ENCODE data around the gene YIPF2.
A peak's percentile ranks its signal among the peaks of the same experiment; 100 is the strongest.
"Not testable (repeated sequence)": the region's sequence is repeated elsewhere in the genome, so short reads cannot be mapped to it uniquely, and the experiment has no call there.

YIPF2 gene

GRCh38 chr19:10945264-10945663 is 16.8 kb upstream of the YIPF2 start:
- in situ Hi-C loops (cut with HindIII; ENCODE audit: low pct_ligation_motif_present, low pct_unique_long_range_greater_than_20kb, low sequenced_read_pairs): no loop called here
- DNase-seq: no peak

GRCh38 chr19:10943412-10943811 is 15.0 kb upstream of the YIPF2 start:
- in situ Hi-C loops (cut with HindIII; ENCODE audit: low pct_ligation_motif_present, low pct_unique_long_range_greater_than_20kb, low sequenced_read_pairs): not testable (repeated sequence)

GRCh38 chr19:10941649-10942048 is 13.2 kb upstream of the YIPF2 start:
- in situ Hi-C loops (cut with HindIII; ENCODE audit: low pct_ligation_motif_present, low pct_unique_long_range_greater_than_20kb, low sequenced_read_pairs); DNase-seq: not testable (repeated sequence)

More at GRCh38 chr19:10943412-10943811, 15.0 kb upstream of the YIPF2 start:
- not testable (repeated sequence) for DNase-seq

DNA sequence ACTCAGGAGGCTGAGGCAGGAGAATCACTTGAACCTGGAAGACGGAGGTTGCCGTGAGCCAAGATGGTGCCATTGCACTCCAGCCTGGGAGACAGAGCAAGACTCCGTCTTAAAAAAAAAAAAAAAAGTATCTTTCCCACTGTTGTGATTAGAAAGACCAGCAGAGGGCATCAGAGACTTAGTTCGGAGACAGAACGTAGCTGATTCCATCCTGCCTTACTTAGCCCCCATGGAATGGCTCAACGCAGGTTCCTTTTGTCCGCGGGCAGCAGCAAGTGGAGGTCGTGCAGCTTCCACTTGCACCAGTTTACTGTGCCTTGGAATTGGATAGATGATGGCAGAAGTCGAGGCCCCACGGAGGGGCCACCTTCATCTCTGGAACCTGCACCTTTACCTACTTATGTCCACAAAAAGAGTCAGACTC is 8.2 kb upstream of the YIPF2 start:
- in situ Hi-C loops (cut with HindIII; ENCODE audit: low pct_ligation_motif_present, low pct_unique_long_range_greater_than_20kb, low sequenced_read_pairs): no loop called here
- peak; percentile 79 for DNase-seq

DNA sequence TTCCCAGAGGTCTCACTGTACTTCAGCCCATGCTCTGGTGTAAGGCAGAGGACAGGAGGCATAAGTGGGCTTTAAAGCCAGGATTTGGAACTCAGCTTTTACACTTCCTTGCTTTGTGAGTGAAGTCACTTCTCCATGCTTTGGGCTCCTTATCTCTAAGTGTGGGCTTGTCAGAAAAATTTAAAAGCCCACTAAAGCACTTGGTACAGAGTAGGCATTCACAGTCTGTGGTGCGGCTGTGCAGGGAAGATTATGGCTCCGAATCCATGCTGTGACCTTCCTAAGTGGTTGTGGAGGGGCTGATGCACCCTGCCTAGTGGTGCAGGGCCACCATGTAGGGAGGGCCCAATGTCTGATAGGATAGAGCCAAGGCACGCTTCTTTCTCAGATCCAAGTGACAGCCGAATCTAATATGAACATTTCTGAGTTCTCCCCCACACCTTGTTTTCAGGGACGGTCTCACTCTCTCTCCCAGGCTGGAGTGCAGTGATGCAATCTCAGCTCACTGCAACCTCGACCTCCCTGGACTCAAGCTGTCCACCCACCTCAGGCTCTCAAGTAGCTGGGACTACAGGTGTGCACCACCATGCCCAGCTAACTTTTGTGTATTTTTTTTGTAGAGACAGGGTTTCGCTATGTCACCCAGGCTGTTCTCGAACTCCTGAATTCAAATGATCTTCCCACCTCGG is 7.1 kb upstream of the YIPF2 start:
- no peak for DNase-seq
- in situ Hi-C loops (cut with HindIII; ENCODE audit: low pct_ligation_motif_present, low pct_unique_long_range_greater_than_20kb, low sequenced_read_pairs): no loop called here

- DNase-seq: no peak
- in situ Hi-C loops (cut with HindIII; ENCODE audit: low pct_ligation_motif_present, low pct_unique_long_range_greater_than_20kb, low sequenced_read_pairs): no loop called here
Observed at GRCh38 chr19:10929402-10929794, 959 bp upstream of the YIPF2 start.

- DNase-seq: no peak
- in situ Hi-C loops (cut with HindIII; ENCODE audit: low pct_ligation_motif_present, low pct_unique_long_range_greater_than_20kb, low sequenced_read_pairs): no loop called here
Observed at GRCh38 chr19:10927730-10928562, 493 bp downstream of the YIPF2 start.

GRCh38 chr19:10924597-10924996 is 3.8 kb downstream of the YIPF2 start:
- in situ Hi-C loops (cut with HindIII; ENCODE audit: low pct_ligation_motif_present, low pct_unique_long_range_greater_than_20kb, low sequenced_read_pairs): no loop called here
- no peak for DNase-seq

DNA sequence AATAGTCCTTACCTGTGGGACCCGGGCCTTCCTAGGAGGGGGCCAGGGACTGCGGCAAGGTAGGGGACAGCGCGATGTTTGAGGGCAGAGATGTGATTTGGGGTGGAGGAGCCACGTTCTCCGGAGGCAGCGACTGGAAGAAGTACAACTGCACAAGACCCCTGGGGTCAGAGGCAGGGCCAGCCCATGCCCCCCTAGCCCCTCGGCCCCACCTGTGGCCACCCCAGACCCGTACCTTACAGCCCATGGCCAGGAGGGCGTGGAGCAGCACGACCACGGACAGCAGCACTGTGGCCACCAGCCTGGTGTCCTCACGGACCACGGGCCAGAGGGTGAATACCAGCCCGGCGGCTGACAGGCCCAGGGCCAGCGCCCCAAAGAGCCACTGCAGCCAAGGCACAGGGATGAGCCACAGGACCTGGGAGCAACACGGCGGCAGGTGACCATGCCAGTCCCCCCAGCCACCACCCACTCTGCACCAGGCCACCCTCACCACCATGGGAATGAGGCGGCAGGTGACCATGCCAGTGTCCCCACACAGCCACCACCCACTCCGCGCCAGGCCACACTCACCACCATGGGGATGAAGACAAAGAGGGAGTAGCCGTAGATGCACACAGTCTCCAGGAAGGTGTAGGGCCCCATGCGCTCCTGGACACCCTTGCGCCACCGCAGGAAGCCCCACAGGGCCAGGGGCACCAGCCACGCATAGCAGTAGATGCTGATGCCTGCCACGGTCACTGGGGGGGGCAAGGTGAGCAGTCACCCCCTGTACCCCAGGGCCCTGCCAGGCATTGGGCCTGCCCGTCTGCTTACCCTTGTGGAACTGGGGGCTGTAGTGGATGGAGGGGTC is 5.0 kb downstream of the YIPF2 start:
- in situ Hi-C loops (cut with HindIII; ENCODE audit: low pct_ligation_motif_present, low pct_unique_long_range_greater_than_20kb, low sequenced_read_pairs): no loop called here
- no peak for DNase-seq

GRCh38 chr19:10922638-10923014 is 5.8 kb downstream of the YIPF2 start:
- in situ Hi-C loops (cut with HindIII; ENCODE audit: low pct_ligation_motif_present, low pct_unique_long_range_greater_than_20kb, low sequenced_read_pairs): no loop called here
- no peak for DNase-seq

DNA sequence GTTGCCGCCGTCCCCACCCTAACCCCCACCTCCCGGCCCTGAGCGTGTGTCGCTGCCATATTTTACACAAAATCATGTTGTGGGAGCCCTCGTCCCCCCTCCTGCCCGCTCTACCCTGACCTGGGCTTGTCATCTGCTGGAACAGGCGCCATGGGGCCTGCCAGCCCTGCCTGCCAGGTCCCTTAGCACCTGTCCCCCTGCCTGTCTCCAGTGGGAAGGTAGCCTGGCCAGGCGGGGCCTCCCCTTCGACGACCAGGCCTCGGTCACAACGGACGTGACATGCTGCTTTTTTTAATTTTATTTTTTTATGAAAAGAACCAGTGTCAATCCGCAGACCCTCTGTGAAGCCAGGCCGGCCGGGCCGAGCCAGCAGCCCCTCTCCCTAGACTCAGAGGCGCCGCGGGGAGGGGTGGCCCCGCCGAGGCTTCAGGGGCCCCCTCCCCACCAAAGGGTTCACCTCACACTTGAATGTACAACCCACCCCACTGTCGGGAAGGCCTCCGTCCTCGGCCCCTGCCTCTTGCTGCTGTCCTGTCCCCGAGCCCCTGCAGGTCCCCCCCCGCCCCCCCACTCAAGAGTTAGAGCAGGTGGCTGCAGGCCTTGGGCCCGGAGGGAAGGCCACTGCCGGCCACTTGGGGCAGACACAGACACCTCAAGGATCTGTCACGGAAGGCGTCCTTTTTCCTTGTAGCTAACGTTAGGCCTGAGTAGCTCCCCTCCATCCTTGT is 6.4 kb downstream of the YIPF2 start:
- in situ Hi-C loops (cut with HindIII; ENCODE audit: low pct_ligation_motif_present, low pct_unique_long_range_greater_than_20kb, low sequenced_read_pairs): no loop called here
- DNase-seq: no peak

- no peak for DNase-seq
- in situ Hi-C loops (cut with HindIII; ENCODE audit: low pct_ligation_motif_present, low pct_unique_long_range_greater_than_20kb, low sequenced_read_pairs): no loop called here
Observed at GRCh38 chr19:10921199-10921909, 7.1 kb downstream of the YIPF2 start.

GRCh38 chr19:10920781-10921180 is 7.7 kb downstream of the YIPF2 start:
- DNase-seq: no peak
- in situ Hi-C loops (cut with HindIII; ENCODE audit: low pct_ligation_motif_present, low pct_unique_long_range_greater_than_20kb, low sequenced_read_pairs): no loop called here

- no peak for DNase-seq
- in situ Hi-C loops (cut with HindIII; ENCODE audit: low pct_ligation_motif_present, low pct_unique_long_range_greater_than_20kb, low sequenced_read_pairs): no loop called here
Observed at GRCh38 chr19:10920288-10920655, 8.2 kb downstream of the YIPF2 start.

- DNase-seq: no peak
- in situ Hi-C loops (cut with HindIII; ENCODE audit: low pct_ligation_motif_present, low pct_unique_long_range_greater_than_20kb, low sequenced_read_pairs): no loop called here
Observed at GRCh38 chr19:10919352-10920287, 8.8 kb downstream of the YIPF2 start.

- DNase-seq: no peak
- in situ Hi-C loops (cut with HindIII; ENCODE audit: low pct_ligation_motif_present, low pct_unique_long_range_greater_than_20kb, low sequenced_read_pairs): no loop called here
Observed at GRCh38 chr19:10918359-10918758, 10.1 kb downstream of the YIPF2 start.

- DNase-seq: no peak
- in situ Hi-C loops (cut with HindIII; ENCODE audit: low pct_ligation_motif_present, low pct_unique_long_range_greater_than_20kb, low sequenced_read_pairs): no loop called here
Observed at GRCh38 chr19:10916602-10917001, 11.8 kb downstream of the YIPF2 start.
